ENCODE results near the gene CBARP. TPM values are rescaled to one million over a fixed set of nuclear protein-coding genes. Genes with fewer than 3 reads are reported as not detected.

The CBARP gene
- polyA plus RNA-seq, 3 donors = not detected

GRCh38 chr19:1251330-1252220 lies 13.8 kb upstream of the CBARP start:
- intact Hi-C loops (cut with micrococcal nuclease) = loop anchor here in 1 of 2 donors (1.0 kb wide), 1 partner anchor 9 kb away; no protein-coding TSS in a partner anchor
- Histone ChIP-seq H3K4me2 (replicated peaks; ENCODE audit: extremely low read depth, low read length, poor library complexity, severe bottlenecking) (peak overlapping the region; percentile 96), H2AFZ (ENCODE audit: insufficient read depth, low read depth, low read length, poor library complexity, severe bottlenecking) (no peak overlapping the region), H3K4me3 (replicated peaks in 1 of 3; ENCODE audit: low read depth in 2 of 3, low read length in 3 of 3) (peak overlapping the region; percentile 77 to 99 (median 89)), H3K36me3 (replicated peaks in 1 of 2; ENCODE audit: control insufficient read depth in 1 of 2, insufficient read depth in 2 of 2, low read length in 2 of 2) (peaks cover 34 to 43% of the 10 kb centered on the region in 2 donors), H3K4me1 (ENCODE audit: control insufficient read depth in 1 of 2, insufficient read depth in 2 of 2, low read length in 2 of 2) (peaks cover 41 to 46% of the 10 kb centered on the region in 2 donors), H3K9ac (ENCODE audit: insufficient read depth, low read length, poor library complexity, severe bottlenecking) (peak overlapping the region; percentile 93), H3K27ac (ENCODE audit: low read depth in 1 of 2, low read length in 2 of 2) (peak overlapping the region; percentile 92 to 94), H3K79me2 (ENCODE audit: insufficient read depth, low read length) (peaks cover 61% of the 10 kb centered on the region), H3K9me3 (replicated peaks in 1 of 2; ENCODE audit: control insufficient read depth in 1 of 2, insufficient read depth in 1 of 2, low read length in 2 of 2) (no peaks in the 10 kb centered on the region), H4K20me1 (ENCODE audit: insufficient read depth, low read length) (peaks cover 66% of the 10 kb centered on the region), H3K27me3 (ENCODE audit: control insufficient read depth in 2 of 2, insufficient read depth in 2 of 2, low read length in 2 of 2) (no peaks in the 10 kb centered on the region)
- 0% methylated on average over 19 of the region's 41 CpGs for WGBS (ENCODE audit: insufficient coverage)
- H3K4me1 Mint-ChIP-seq = peaks cover 27% of the 10 kb centered on the region
- peaks cover 0 to 2% (median 0%) of the 10 kb centered on the region in 7 donors for H3K9me3 Mint-ChIP-seq
- H3K27ac Mint-ChIP-seq = peak overlapping the region; percentile 93 to 98 (median 96)
- H3K4me3 Mint-ChIP-seq = peak overlapping the region; percentile 95 to 97
- DNase-seq = peak; percentile 56 to 71 (median 70)
- H3K27me3 Mint-ChIP-seq (ENCODE audit: low read depth in 3 of 3) = peaks cover 0 to 4% (median 0%) of the 10 kb centered on the region in 3 donors
- H3K36me3 Mint-ChIP-seq = peaks cover 29 to 38% of the 10 kb centered on the region in 2 donors
- TF ChIP-seq CTCF (IDR thresholded peaks at IDR 0.05) = no peak

DNA sequence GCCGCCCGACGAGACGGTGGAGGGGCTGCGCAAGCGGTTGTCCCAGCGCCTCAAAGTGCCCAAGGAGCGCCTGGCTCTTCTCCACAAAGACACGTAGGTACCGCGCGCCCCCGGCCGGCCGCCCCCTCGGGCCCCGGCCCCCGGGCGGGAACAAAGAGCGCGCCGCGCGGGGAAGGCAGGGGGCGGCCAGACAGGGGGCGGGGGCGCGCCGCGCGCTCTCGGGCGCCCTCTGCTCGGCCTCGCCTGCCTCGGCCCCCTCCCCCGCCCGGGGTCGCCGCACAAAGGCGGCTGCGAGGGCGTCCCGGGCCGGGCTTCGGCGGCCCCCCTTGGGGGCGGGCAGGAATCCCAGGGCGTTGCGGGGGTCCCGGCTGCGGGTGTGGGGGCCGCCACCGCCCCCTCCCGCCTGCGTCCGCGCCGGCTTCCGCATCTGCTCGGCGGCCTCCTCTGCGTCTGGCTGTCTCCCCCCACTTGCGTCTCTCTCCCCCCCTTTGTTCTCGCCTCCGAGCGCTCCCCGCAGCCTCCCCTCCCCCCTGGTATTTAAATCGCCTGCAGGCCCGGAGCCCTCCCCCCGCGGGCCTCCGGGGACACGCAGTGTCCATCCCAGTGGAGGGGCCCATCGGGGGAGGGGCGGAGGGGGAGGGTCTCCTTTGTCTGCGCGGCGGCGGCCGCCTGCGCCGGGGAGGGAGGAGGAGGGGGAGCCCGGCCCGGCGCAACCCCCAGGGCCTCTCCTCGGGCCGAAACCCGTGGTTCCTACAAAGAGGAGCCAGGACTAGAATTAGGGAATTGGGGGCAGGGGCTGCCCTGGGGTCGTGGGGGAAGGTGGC lies 12.8 kb upstream of the CBARP start:
- Histone ChIP-seq H3K27ac (ENCODE audit: low read depth in 1 of 2, low read length in 2 of 2) (peak overlapping the region; percentile 92 to 94), H2AFZ (ENCODE audit: insufficient read depth, low read depth, low read length, poor library complexity, severe bottlenecking) (no peak overlapping the region), H3K9ac (ENCODE audit: insufficient read depth, low read length, poor library complexity, severe bottlenecking) (peak overlapping the region; percentile 93), H4K20me1 (ENCODE audit: insufficient read depth, low read length) (peaks cover 56% of the 10 kb centered on the region), H3K4me1 (ENCODE audit: control insufficient read depth in 1 of 2, insufficient read depth in 2 of 2, low read length in 2 of 2) (peaks cover 38 to 46% of the 10 kb centered on the region in 2 donors), H3K79me2 (ENCODE audit: insufficient read depth, low read length) (peaks cover 56% of the 10 kb centered on the region), H3K9me3 (replicated peaks in 1 of 2; ENCODE audit: control insufficient read depth in 1 of 2, insufficient read depth in 1 of 2, low read length in 2 of 2) (no peaks in the 10 kb centered on the region), H3K4me2 (replicated peaks; ENCODE audit: extremely low read depth, low read length, poor library complexity, severe bottlenecking) (peak overlapping the region; percentile 96), H3K4me3 (replicated peaks in 1 of 3; ENCODE audit: low read depth in 2 of 3, low read length in 3 of 3) (peak overlapping the region; percentile 77 to 99 (median 89)), H3K27me3 (ENCODE audit: control insufficient read depth in 2 of 2, insufficient read depth in 2 of 2, low read length in 2 of 2) (no peaks in the 10 kb centered on the region), H3K36me3 (replicated peaks in 1 of 2; ENCODE audit: control insufficient read depth in 1 of 2, insufficient read depth in 2 of 2, low read length in 2 of 2) (peaks cover 25 to 34% of the 10 kb centered on the region in 2 donors)
- under 1% methylated on average over 68 of the region's 90 CpGs for WGBS (ENCODE audit: insufficient coverage)
- peak overlapping the region; percentile 93 to 98 (median 96) for H3K27ac Mint-ChIP-seq
- peaks cover 0 to 4% (median 0%) of the 10 kb centered on the region in 3 donors for H3K27me3 Mint-ChIP-seq (ENCODE audit: low read depth in 3 of 3)
- H3K4me1 Mint-ChIP-seq = peaks cover 25% of the 10 kb centered on the region
- intact Hi-C loops (cut with micrococcal nuclease) = no loop called here
- peaks cover 22 to 31% of the 10 kb centered on the region in 2 donors for H3K36me3 Mint-ChIP-seq
- DNase-seq = no peak
- peak overlapping the region; percentile 95 to 97 for H3K4me3 Mint-ChIP-seq
- TF ChIP-seq CTCF (IDR thresholded peaks at IDR 0.05) = no peak
- H3K9me3 Mint-ChIP-seq = peaks cover 0 to 2% (median 0%) of the 10 kb centered on the region in 7 donors
